CD14-positive monocyte (primary cell): Measurements from ENCODE around the gene GGA3. TPM values are rescaled to one million over a fixed set of nuclear protein-coding genes. Genes with fewer than 3 reads are reported as not detected.
A peak's percentile ranks its signal among the peaks of the same experiment; 100 is the strongest.

ENCODE experiments used
- DNase-seq, 3 donors: peaks; one replicate each; pipeline ENCODE4 v3.0.0-alpha.2; 2011 to 2022
- H2AFZ ChIP-seq: 2 replicates; pipeline ENCODE4 v1.6.0; 2012; ENCODE audit warnings: mild to moderate bottlenecking, low read depth, low read length, inconsistent platforms; ENCODE audit not compliant: insufficient read depth, poor library complexity, severe bottlenecking
- H3K27ac ChIP-seq, 2 donors: 1 replicate in 1 of 2; 2 replicates in 1 of 2; pipeline ENCODE4 v1.5.1; 2012 to 2013; ENCODE audit warnings: low read length in 2 of 2, control low read depth in 1 of 2, inconsistent platforms in 1 of 2, low read depth in 1 of 2, mild to moderate bottlenecking in 1 of 2
- H3K27me3 ChIP-seq, 2 donors: one replicate each; pipeline versions ENCODE4 v1.6.0 to v1.6.1; 2011 to 2013; ENCODE audit warnings: low read length in 2 of 2; ENCODE audit not compliant: control insufficient read depth in 2 of 2, insufficient read depth in 2 of 2
- H3K36me3 ChIP-seq, 2 donors: replicated peaks in 1 of 2; 1 replicate in 1 of 2; 2 replicates in 1 of 2; pipeline versions ENCODE4 v1.5.1 to v1.6.1; 2012 to 2013; ENCODE audit warnings: low read length in 2 of 2, control low read depth in 1 of 2, inconsistent platforms in 1 of 2, mild to moderate bottlenecking in 1 of 2; ENCODE audit not compliant: insufficient read depth in 2 of 2, control insufficient read depth in 1 of 2
- H3K4me1 ChIP-seq, 2 donors: 1 replicate in 1 of 2; 2 replicates in 1 of 2; pipeline versions ENCODE4 v1.5.1 to v1.6.1; 2012 to 2013; ENCODE audit warnings: low read length in 2 of 2, control low read depth in 1 of 2, inconsistent platforms in 1 of 2, mild to moderate bottlenecking in 1 of 2, moderate library complexity in 1 of 2; ENCODE audit not compliant: insufficient read depth in 2 of 2, control insufficient read depth in 1 of 2
- H3K4me2 ChIP-seq: replicated peaks from 2 replicates; pipeline ENCODE3; 2012; ENCODE audit warnings: low read length, moderate library complexity, mild to moderate bottlenecking; ENCODE audit not compliant: poor library complexity, severe bottlenecking; ENCODE audit errors: extremely low read depth
- H3K4me3 ChIP-seq, 3 experiments: fragments of 200-600 bp in 1 of 3; sonication (generic) in 1 of 3; replicated peaks in 1 of 3; 1 replicate in 2 of 3; 2 replicates in 1 of 3; pipeline ENCODE4 v1.5.1; 2011 to 2013; ENCODE audit warnings: low read length in 3 of 3, mild to moderate bottlenecking in 3 of 3, control low read depth in 2 of 3, low read depth in 2 of 3, inconsistent platforms in 1 of 3, moderate library complexity in 1 of 3
- H3K79me2 ChIP-seq: 2 replicates; pipeline ENCODE4 v1.6.0; 2012; ENCODE audit warnings: mild to moderate bottlenecking, control low read depth, inconsistent platforms, low read length, moderate library complexity; ENCODE audit not compliant: insufficient read depth
- H3K9ac ChIP-seq: 2 replicates; pipeline ENCODE4 v1.6.0; 2017; ENCODE audit warnings: low read length, mild to moderate bottlenecking; ENCODE audit not compliant: insufficient read depth, poor library complexity, severe bottlenecking
- H3K9me3 ChIP-seq, 2 donors: replicated peaks in 1 of 2; 1 replicate in 1 of 2; 2 replicates in 1 of 2; pipeline versions ENCODE4 v1.5.1 to v1.6.1; 2012 to 2013; ENCODE audit warnings: low read length in 2 of 2, control low read depth in 1 of 2; ENCODE audit not compliant: control insufficient read depth in 1 of 2, insufficient read depth in 1 of 2
- H4K20me1 ChIP-seq: 2 replicates; pipeline ENCODE4 v1.6.0; 2012; ENCODE audit warnings: mild to moderate bottlenecking, low read length, control low read depth, moderate library complexity; ENCODE audit not compliant: insufficient read depth
- H3K27ac Mint-ChIP-seq, 7 donors: one replicate each; pipeline ENCODE4 v1.8.0; 2020; ENCODE audit warnings: mild to moderate bottlenecking in 7 of 7, mixed read lengths in 7 of 7, moderate library complexity in 6 of 7, inconsistent platforms in 2 of 7
- H3K27me3 Mint-ChIP-seq, 3 donors: one replicate each; pipeline ENCODE4 v1.8.0; 2021 to 2022; ENCODE audit warnings: low read depth in 3 of 3, mild to moderate bottlenecking in 3 of 3, mixed read lengths in 3 of 3, moderate library complexity in 3 of 3, inconsistent platforms in 1 of 3
- H3K36me3 Mint-ChIP-seq, 2 donors: one replicate each; pipeline ENCODE4 v1.8.0; 2020; ENCODE audit warnings: mixed read lengths in 2 of 2, inconsistent platforms in 1 of 2, mild to moderate bottlenecking in 1 of 2
- H3K4me1 Mint-ChIP-seq: one replicate; pipeline ENCODE4 v1.8.0; 2020; ENCODE audit warnings: mild to moderate bottlenecking, mixed read lengths
- H3K4me3 Mint-ChIP-seq, 2 donors: one replicate each; pipeline ENCODE4 v1.8.0; 2020; ENCODE audit warnings: mild to moderate bottlenecking in 2 of 2, mixed read lengths in 2 of 2, moderate library complexity in 1 of 2
- H3K9me3 Mint-ChIP-seq, 7 donors: one replicate each; pipeline ENCODE4 v1.8.0; 2020 to 2022; ENCODE audit warnings: mixed read lengths in 7 of 7, mild to moderate bottlenecking in 6 of 7, moderate library complexity in 6 of 7, inconsistent platforms in 2 of 7
- CTCF ChIP-seq: fragments of 200-600 bp; IDR thresholded peaks from one replicate; pipeline ENCODE4 v1.8.0; 2022; ENCODE audit warnings: antibody characterized with exemption, mild to moderate bottlenecking
- WGBS: methylation state at CpG from one replicate; pipeline ENCODE4 v1.1.5; 2013; ENCODE audit warnings: missing lambda C conversion rate; ENCODE audit not compliant: insufficient coverage; 5-methylcytosine and 5-hydroxymethylcytosine counted together
- intact Hi-C, 2 donors: fragments of 100-400 bp; cut with micrococcal nuclease; formaldehyde crosslinking; loops; one replicate each; pipeline versions ENCODE4 v1.15.0 to v1.15.1; 2023
- polyA plus RNA-seq, 3 donors: library from polyadenylated mRNA; depleted of rRNA in 1 of 3; unstranded in 2 of 3; stranded (reverse) in 1 of 3; fragments of 300-500 nt in 2 of 3; fragments of >200 nt in 1 of 3; fragmentation: Illumina TruSeq in 2 of 3; gene quantifications; 1 replicate in 2 of 3; 2 replicates in 1 of 3; pipeline ENCODE4 v1.2.3, GENCODE V29; 2012 to 2021

Gene GGA3
- polyA plus RNA-seq, 3 donors, result 4.3 to 162 (median 15.7) TPM

DNA sequence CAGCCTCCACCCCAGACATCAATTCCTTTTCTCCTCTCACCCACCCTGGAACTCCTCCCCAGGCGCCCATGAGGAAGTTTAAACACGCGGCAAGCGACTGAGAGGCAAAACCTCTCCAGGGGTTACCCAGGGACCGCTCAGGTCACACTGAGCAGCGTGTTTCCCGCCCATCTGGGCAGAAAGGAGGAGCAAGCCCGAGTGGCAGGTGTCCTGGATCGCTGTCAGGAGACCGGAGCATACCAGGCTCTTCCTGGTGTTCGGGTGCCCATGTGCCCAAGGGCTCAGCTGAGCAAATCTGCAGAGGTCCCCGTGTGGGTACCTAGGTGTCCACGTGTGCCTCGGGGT lies 27.3 kb upstream of the GGA3 start:
- H3K4me1 ChIP-seq, result peaks cover 39 to 42% of the 10 kb centered on the region in 2 donors
- no peak for TF ChIP-seq CTCF
- peaks cover 61% of the 10 kb centered on the region for H3K79me2 ChIP-seq
- peaks cover 18 to 28% of the 10 kb centered on the region in 2 donors for H3K36me3 ChIP-seq
- WGBS, result 0% methylated on average over 13 of the region's 14 CpGs
- peak overlapping the region; percentile 98 to 100 for H3K27ac ChIP-seq
- peaks cover 17% of the 10 kb centered on the region for H4K20me1 ChIP-seq
- peak overlapping the region; percentile 87 for H2AFZ ChIP-seq
- H3K4me3 ChIP-seq, result peak overlapping the region; percentile 52 to 96 (median 92)
- Mint-ChIP-seq H3K36me3 (peaks cover 12 to 22% of the 10 kb centered on the region in 2 donors), H3K4me1 (peaks cover 38% of the 10 kb centered on the region), H3K27me3 (no peaks in the 10 kb centered on the region), H3K9me3 (no peaks in the 10 kb centered on the region), H3K27ac (peak overlapping the region; percentile 100), H3K4me3 (peak overlapping the region; percentile 91 to 96)
- H3K9ac ChIP-seq, result peak overlapping the region; percentile 97
- intact Hi-C loops, result loop anchor here in 1 of 2 donors (2.0 to 5.0 kb wide), 2 partner anchors 104 to 124 kb away; no protein-coding TSS in a partner anchor
- peak in 2 of 3 donors; percentile 46 to 48 for DNase-seq
- peak overlapping the region; percentile 100 for H3K4me2 ChIP-seq
- no peaks in the 10 kb centered on the region for H3K9me3 ChIP-seq
- no peaks in the 10 kb centered on the region for H3K27me3 ChIP-seq

DNA sequence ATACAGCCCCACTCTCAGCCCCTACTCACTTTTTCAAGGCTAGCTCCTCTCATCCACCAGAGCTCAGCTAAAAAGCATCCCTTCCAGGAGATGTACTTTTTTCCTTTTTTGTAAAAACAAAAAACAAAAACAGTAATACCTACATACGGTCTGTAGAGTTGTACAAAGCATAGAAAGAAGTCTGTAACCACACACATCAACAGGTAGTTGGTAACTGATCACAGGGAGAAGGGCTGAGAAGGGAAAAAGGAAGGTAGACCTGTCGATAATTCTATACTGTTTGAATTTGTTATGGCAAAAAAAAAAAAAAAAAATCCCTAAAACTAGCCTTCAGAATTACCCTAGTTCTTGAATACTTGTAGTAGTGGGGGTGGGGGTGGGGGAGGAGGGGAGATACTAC lies 27.0 kb upstream of the GGA3 start:
- Mint-ChIP-seq H3K4me3 (peak overlapping the region; percentile 40 to 91), H3K9me3 (no peaks in the 10 kb centered on the region), H3K36me3 (peaks cover 16 to 26% of the 10 kb centered on the region in 2 donors), H3K27ac (peak overlapping the region in 3 of 7 donors; percentile 38 to 100 (median 100)), H3K4me1 (peaks cover 37% of the 10 kb centered on the region), H3K27me3 (no peaks in the 10 kb centered on the region)
- intact Hi-C loops, result loop anchor here in 1 of 2 donors (2.0 to 5.0 kb wide), 2 partner anchors 104 to 124 kb away; no protein-coding TSS in a partner anchor
- no CpG with 5 or more reads among the region's 2 CpGs for WGBS
- H3K4me2 ChIP-seq, result peak overlapping the region; percentile 100
- H2AFZ ChIP-seq, result peak overlapping the region; percentile 87
- H3K4me3 ChIP-seq, result peak overlapping the region in 1 of 3 experiments; percentile 92
- TF ChIP-seq CTCF, result no peak
- peak overlapping the region in 1 of 2 donors; percentile 100 for H3K27ac ChIP-seq
- H3K79me2 ChIP-seq, result peaks cover 63% of the 10 kb centered on the region
- peaks cover 35 to 38% of the 10 kb centered on the region in 2 donors for H3K4me1 ChIP-seq
- peaks cover 17% of the 10 kb centered on the region for H4K20me1 ChIP-seq
- peak overlapping the region; percentile 97 for H3K9ac ChIP-seq
- no peaks in the 10 kb centered on the region for H3K9me3 ChIP-seq
- H3K27me3 ChIP-seq, result no peaks in the 10 kb centered on the region
- peaks cover 20 to 31% of the 10 kb centered on the region in 2 donors for H3K36me3 ChIP-seq
- DNase-seq, result no peak
